A549 (cell line): ENCODE data around the gene CLDN14. TPM values are rescaled to one million over a fixed set of nuclear protein-coding genes. Genes with fewer than 3 reads are reported as not detected.

Experiments
- ATAC-seq, 2 experiments: fragments of 200-7000 bp in 1 of 2; fragments of >200 bp in 1 of 2; cut with Nextera tagmentation in 1 of 2; cut with Tn5 transposase in 1 of 2; 3 replicates each; pipeline versions ENCODE4 v1.8.0 to v1.9.1; 2018 to 2020; ENCODE audit warnings: mild to moderate bottlenecking in 1 of 2, moderate library complexity in 1 of 2
- CTCF ChIA-PET: fragments of 300-600 bp; sonication (Branson Sonifier 250); formaldehyde crosslinking; extraction: SDS; loops from one replicate; lab custom pipeline; 2021; ENCODE audit warnings: antibody characterized with exemption, inconsistent platforms; lab: Yijun Ruan, JAX
- POLR2A ChIA-PET: fragments of 350-600 bp; formaldehyde crosslinking; extraction: SDS; loops from one replicate; lab custom pipeline; 2021; ENCODE audit warnings: antibody characterized with exemption, inconsistent platforms; lab: Yijun Ruan, JAX
- DNase-seq, 2 experiments: peaks; one replicate each; pipeline versions ENCODE4 v3.0.0 to v3.0.0-alpha.2; 2011 to 2016; ENCODE audit warnings: low read depth in 1 of 2, low spot score in 1 of 2
- FAIRE-seq: peaks from 2 replicates; lab custom pipeline; 2011; peaks lifted over from hg19 to GRCh38; lab: Jason Lieb, UNC
- H3K27ac ChIP-seq, 2 experiments: fragments of >200 bp; sonication (Bioruptor Twin); formaldehyde crosslinking; 3 replicates each; pipeline ENCODE4 v1.5.1; 2016 to 2017
- H3K4me1 ChIP-seq: fragments of >200 bp; sonication (Bioruptor Twin); formaldehyde crosslinking; 3 replicates; pipeline ENCODE4 v1.6.1; 2016
- H3K4me2 ChIP-seq: fragments of >200 bp; sonication (Bioruptor Twin); formaldehyde crosslinking; 3 replicates; pipeline ENCODE4 v1.6.1; 2016
- H3K4me3 ChIP-seq: fragments of >200 bp; sonication (Bioruptor Twin); formaldehyde crosslinking; 3 replicates; pipeline ENCODE4 v1.5.1; 2016
- H3K9me3 ChIP-seq: fragments of >200 bp; sonication (Bioruptor Twin); formaldehyde crosslinking; 3 replicates; pipeline ENCODE4 v1.6.1; 2016
- CHD4 ChIP-seq: fragments of 200-600 bp; sonication (generic); IDR thresholded peaks from 2 replicates; pipeline ENCODE4 v1.6.1; 2016; ENCODE audit warnings: antibody characterized with exemption, mild to moderate bottlenecking, borderline replicate concordance
- EHMT2 ChIP-seq: fragments of 200-600 bp; sonication (generic); IDR thresholded peaks from 2 replicates; pipeline ENCODE4 v1.6.1; 2016; ENCODE audit warnings: antibody characterized with exemption, low read depth, mild to moderate bottlenecking, moderate library complexity
- EP300 ChIP-seq, 2 experiments: fragments of >200 bp; sonication (Bioruptor Twin); formaldehyde crosslinking; IDR thresholded peaks; 2 replicates in 1 of 2; 3 replicates in 1 of 2; pipeline ENCODE4 v1.6.1; 2016 to 2017
- FOSB ChIP-seq: fragments of 250-450 bp; sonication (Bioruptor Pico); IDR thresholded peaks from 2 replicates; pipeline ENCODE4 v1.5.0; 2020; ENCODE audit warnings: mild to moderate bottlenecking, moderate library complexity
- HOXB13 ChIP-seq: fragments of 250-450 bp; sonication (Bioruptor Pico); IDR thresholded peaks from 2 replicates; pipeline ENCODE4 v1.5.0; 2020; ENCODE audit warnings: low read depth, mild to moderate bottlenecking, moderate library complexity
- HOXB5 ChIP-seq: fragments of 250-450 bp; sonication (Bioruptor Pico); IDR thresholded peaks from 2 replicates; pipeline ENCODE4 v1.5.0; 2020; ENCODE audit warnings: mild to moderate bottlenecking, moderate library complexity
- JUN ChIP-seq, 2 experiments: fragments of >200 bp; sonication (Bioruptor Twin); formaldehyde crosslinking; IDR thresholded peaks; 2 replicates in 1 of 2; 3 replicates in 1 of 2; pipeline ENCODE4 v1.6.1; 2016 to 2017
- KDM1A ChIP-seq: fragments of 200-600 bp; sonication (generic); IDR thresholded peaks from 2 replicates; pipeline ENCODE4 v1.6.1; 2016; ENCODE audit warnings: low read depth, mild to moderate bottlenecking
- MAZ ChIP-seq: fragments of 150-350 bp; IDR thresholded peaks from 2 replicates; pipeline ENCODE4 v1.6.1; 2014; ENCODE audit warnings: antibody characterized with exemption, low read depth, low read length, borderline replicate concordance
- NPAS2 ChIP-seq: fragments of 250-450 bp; sonication (Bioruptor Pico); IDR thresholded peaks from 2 replicates; pipeline ENCODE4 v1.8.0; 2022; ENCODE audit warnings: mild to moderate bottlenecking, moderate library complexity, borderline replicate concordance
- POLR2AphosphoS2 ChIP-seq: conservative IDR thresholded peaks from 2 replicates; pipeline ENCODE4 v1.6.1; 2012; ENCODE audit warnings: low read length, improper control_type of control experiment, inconsistent platforms
- TP53 ChIP-seq: fragments of 250-450 bp; sonication (Bioruptor Pico); IDR thresholded peaks from 2 replicates; pipeline ENCODE4 v1.5.0; 2021; ENCODE audit warnings: mild to moderate bottlenecking, moderate library complexity
- WGBS: methylation state at CpG from one replicate; pipeline ENCODE4 v1.1.6; 2017; ENCODE audit errors: missing lambda C conversion rate; 5-methylcytosine and 5-hydroxymethylcytosine counted together
- polyA plus RNA-seq, 4 experiments: library from polyadenylated mRNA; depleted of rRNA in 3 of 4; stranded (reverse); fragments of >200 nt; fragmentation: RNase III in 1 of 4; extraction: RNeasy Plus Mini Kit Qiagen cat#74134 plus additional on column Dnase treatment in 1 of 4; gene quantifications; 2 replicates in 3 of 4; 3 replicates in 1 of 4; pipeline ENCODE4 v1.2.3, GENCODE V29; 2011 to 2017
- TF ChIP-seq, protein P1 (sequence below): fragments of 450-650 bp; IDR thresholded peaks from 2 replicates; pipeline ENCODE4 v1.6.1; 2014; ENCODE audit warnings: antibody characterized with exemption
- TF ChIP-seq, protein P2 (sequence below): fragments of 250-450 bp; sonication (Bioruptor Pico); IDR thresholded peaks from 2 replicates; pipeline ENCODE4 v1.5.0; 2021; ENCODE audit warnings: mild to moderate bottlenecking, moderate library complexity, borderline replicate concordance
- TF ChIP-seq, protein P3 (sequence below): fragments of 200-600 bp; sonication (generic); IDR thresholded peaks from 2 replicates; pipeline ENCODE4 v1.6.1; 2016; ENCODE audit warnings: antibody characterized with exemption, mild to moderate bottlenecking, moderate library complexity
- TF ChIP-seq, protein P4 (sequence below): IDR thresholded peaks from 2 replicates; pipeline ENCODE4 v1.6.1; 2012

CLDN14 gene
- polyA plus RNA-seq, 2 of the 4 experiments (the other 2 are of a cell fraction), result not detected

DNA sequence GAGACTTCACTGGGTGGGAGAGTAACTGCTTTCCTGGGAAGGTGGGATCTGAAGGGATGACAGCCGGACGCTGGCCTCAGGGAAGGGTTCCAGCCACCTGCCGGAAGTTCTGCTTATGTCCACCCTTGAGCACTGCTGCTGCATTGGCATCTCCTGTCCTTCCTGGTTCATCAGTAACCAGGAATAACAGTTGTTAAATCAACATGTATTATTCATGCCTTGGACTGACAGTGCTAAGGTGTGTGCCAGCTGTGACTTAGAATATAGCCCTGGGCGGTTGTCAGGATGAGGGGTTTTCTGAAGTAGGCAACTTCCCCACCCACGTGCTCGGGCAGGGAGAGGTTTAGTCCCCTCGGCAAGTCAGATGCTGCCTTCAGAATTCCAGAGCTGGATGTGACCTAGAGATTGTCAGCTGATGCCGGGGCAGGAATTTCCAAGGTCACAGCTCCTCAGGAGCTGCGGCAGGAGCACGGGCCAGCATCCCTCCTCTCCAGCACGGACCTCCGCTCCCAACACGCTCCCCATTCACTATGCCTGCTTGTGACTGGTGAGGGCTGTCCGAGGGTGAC lies 17.9 kb downstream of the CLDN14 start:
- no peak overlapping the region for H3K4me3 ChIP-seq
- 45% methylated on average over 7 of the region's 14 CpGs for WGBS
- ChIA-PET POLR2A (no interaction called here), CTCF (no interaction called here)
- H3K4me2 ChIP-seq, result peak overlapping the region; percentile 30; the same call in 1 of the 3 replicates
- peak overlapping the region in 1 of 2 experiments; percentile 43; a peak in 2 of 6 replicates for H3K27ac ChIP-seq
- H3K9me3 ChIP-seq, result no peaks in the 10 kb centered on the region
- no peak for TF ChIP-seq POLR2AphosphoS2
- TF ChIP-seq CHD4, result no peak
- no peak for TF ChIP-seq MAZ
- TF ChIP-seq, protein P1, sequence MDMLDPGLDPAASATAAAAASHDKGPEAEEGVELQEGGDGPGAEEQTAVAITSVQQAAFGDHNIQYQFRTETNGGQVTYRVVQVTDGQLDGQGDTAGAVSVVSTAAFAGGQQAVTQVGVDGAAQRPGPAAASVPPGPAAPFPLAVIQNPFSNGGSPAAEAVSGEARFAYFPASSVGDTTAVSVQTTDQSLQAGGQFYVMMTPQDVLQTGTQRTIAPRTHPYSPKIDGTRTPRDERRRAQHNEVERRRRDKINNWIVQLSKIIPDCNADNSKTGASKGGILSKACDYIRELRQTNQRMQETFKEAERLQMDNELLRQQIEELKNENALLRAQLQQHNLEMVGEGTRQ, result no peak
- no peak for TF ChIP-seq KDM1A
- no peak for TF ChIP-seq FOSB
- TF ChIP-seq EP300 (IDR thresholded peaks at IDR 0.05), result no peak
- no peak for TF ChIP-seq EHMT2
- no peak for TF ChIP-seq NPAS2 (CRISPR knock-in tag)
- TF ChIP-seq TP53 (CRISPR knock-in tag), result no peak
- H3K4me1 ChIP-seq, result peaks cover 9% of the 10 kb centered on the region
- FAIRE-seq (no peak), DNase-seq (no peak), ATAC-seq (peak in 1 of 2 experiments; percentile 33; a peak in 2 of 6 replicates)

DNA sequence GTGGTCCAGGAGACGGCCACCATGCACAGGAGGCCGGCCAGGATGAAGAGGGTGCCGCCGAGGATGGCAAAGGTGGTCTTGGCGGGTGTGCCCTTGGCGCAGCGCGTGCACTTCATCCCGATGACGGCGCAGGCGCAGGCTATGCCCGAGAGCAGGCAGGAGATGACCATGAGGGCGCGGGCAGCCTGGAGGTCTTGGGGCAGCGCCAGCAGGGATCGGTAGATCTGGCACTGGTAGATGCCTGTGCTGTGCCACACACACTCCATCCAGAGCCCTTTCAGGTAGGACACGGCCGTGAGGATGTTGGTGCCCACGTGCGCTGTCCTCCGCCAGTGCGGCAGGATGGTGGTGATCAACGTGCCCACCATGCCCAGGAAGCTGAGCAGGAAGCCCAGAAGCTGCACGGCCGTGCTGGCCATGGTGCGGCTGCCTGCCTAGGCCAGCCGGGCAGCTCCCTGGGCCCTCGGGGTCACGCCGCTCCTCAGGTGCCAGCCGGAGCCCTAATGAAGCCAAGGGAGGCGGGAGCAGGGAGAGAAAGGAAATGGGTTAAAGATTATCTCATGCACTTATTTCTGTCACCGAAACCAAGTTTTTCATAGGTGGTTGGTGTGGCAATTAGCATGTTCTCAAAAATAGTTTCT lies 18.5 kb downstream of the CLDN14 start:
- peaks cover 9% of the 10 kb centered on the region for H3K4me1 ChIP-seq
- H3K4me2 ChIP-seq, result peak overlapping the region; percentile 30; the same call in 1 of the 3 replicates
- H3K9me3 ChIP-seq, result no peaks in the 10 kb centered on the region
- no peak for FAIRE-seq
- ATAC-seq, result no peak
- TF ChIP-seq HOXB13 (no peak), HOXB5 (CRISPR knock-in tag) (no peak), JUN (IDR thresholded peaks at IDR 0.05) (no peak), EHMT2 (no peak)
- TF ChIP-seq, protein P2, sequence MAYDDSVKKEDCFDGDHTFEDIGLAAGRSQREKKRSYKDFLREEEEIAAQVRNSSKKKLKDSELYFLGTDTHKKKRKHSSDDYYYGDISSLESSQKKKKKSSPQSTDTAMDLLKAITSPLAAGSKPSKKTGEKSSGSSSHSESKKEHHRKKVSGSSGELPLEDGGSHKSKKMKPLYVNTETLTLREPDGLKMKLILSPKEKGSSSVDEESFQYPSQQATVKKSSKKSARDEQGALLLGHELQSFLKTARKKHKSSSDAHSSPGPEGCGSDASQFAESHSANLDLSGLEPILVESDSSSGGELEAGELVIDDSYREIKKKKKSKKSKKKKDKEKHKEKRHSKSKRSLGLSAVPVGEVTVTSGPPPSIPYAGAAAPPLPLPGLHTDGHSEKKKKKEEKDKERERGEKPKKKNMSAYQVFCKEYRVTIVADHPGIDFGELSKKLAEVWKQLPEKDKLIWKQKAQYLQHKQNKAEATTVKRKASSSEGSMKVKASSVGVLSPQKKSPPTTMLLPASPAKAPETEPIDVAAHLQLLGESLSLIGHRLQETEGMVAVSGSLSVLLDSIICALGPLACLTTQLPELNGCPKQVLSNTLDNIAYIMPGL (CRISPR knock-in tag), result no peak
- TF ChIP-seq, protein P3, sequence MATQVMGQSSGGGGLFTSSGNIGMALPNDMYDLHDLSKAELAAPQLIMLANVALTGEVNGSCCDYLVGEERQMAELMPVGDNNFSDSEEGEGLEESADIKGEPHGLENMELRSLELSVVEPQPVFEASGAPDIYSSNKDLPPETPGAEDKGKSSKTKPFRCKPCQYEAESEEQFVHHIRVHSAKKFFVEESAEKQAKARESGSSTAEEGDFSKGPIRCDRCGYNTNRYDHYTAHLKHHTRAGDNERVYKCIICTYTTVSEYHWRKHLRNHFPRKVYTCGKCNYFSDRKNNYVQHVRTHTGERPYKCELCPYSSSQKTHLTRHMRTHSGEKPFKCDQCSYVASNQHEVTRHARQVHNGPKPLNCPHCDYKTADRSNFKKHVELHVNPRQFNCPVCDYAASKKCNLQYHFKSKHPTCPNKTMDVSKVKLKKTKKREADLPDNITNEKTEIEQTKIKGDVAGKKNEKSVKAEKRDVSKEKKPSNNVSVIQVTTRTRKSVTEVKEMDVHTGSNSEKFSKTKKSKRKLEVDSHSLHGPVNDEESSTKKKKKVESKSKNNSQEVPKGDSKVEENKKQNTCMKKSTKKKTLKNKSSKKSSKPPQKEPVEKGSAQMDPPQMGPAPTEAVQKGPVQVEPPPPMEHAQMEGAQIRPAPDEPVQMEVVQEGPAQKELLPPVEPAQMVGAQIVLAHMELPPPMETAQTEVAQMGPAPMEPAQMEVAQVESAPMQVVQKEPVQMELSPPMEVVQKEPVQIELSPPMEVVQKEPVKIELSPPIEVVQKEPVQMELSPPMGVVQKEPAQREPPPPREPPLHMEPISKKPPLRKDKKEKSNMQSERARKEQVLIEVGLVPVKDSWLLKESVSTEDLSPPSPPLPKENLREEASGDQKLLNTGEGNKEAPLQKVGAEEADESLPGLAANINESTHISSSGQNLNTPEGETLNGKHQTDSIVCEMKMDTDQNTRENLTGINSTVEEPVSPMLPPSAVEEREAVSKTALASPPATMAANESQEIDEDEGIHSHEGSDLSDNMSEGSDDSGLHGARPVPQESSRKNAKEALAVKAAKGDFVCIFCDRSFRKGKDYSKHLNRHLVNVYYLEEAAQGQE, result no peak
- TF ChIP-seq, protein P4, sequence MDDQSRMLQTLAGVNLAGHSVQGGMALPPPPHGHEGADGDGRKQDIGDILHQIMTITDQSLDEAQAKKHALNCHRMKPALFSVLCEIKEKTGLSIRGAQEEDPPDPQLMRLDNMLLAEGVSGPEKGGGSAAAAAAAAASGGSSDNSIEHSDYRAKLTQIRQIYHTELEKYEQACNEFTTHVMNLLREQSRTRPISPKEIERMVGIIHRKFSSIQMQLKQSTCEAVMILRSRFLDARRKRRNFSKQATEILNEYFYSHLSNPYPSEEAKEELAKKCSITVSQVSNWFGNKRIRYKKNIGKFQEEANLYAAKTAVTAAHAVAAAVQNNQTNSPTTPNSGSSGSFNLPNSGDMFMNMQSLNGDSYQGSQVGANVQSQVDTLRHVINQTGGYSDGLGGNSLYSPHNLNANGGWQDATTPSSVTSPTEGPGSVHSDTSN, result no peak
- WGBS, result 94% methylated on average over 19 of the region's 34 CpGs
- no peak overlapping the region for H3K4me3 ChIP-seq
- peak overlapping the region in 1 of 2 experiments; percentile 27; a peak in 2 of 6 replicates for H3K27ac ChIP-seq
- DNase-seq, result no peak
- ChIA-PET CTCF (no interaction called here), POLR2A (no interaction called here)
